ENCODE data around the gene SEC16A.
"Not testable (repeated sequence)": the region's sequence is repeated elsewhere in the genome, so short reads cannot be mapped to it uniquely, and the experiment has no call there.

The SEC16A gene

GRCh38 chr9:136421791-136422190 is 61.0 kb downstream of the SEC16A start:
- TF ChIP-seq POLR2A (IDR thresholded peaks at IDR 0.05; ENCODE audit: low read length) (no peak), GATA1 (IDR thresholded peaks at IDR 0.05; ENCODE audit: low read depth, low read length) (no peak)
- no peak for DNase-seq

DNA sequence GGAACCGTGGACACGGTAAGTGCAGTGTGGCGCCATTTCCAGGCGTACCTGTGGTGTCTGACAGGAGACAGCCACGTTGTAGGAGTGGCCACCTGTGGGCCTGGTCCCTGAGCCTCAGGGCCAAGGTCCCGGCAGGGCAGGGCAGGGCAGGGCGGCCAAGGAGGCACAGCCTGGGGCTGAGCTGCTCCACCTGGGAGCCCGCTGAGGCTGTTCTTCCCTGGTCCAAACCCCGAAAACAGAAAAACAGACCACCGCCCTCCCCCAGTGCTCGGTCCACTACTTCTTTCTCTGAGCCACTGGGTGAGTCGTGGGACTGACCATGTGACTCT is 63.8 kb downstream of the SEC16A start:
- no peak for DNase-seq
- TF ChIP-seq POLR2A (IDR thresholded peaks at IDR 0.05; ENCODE audit: low read length) (no peak), GATA1 (IDR thresholded peaks at IDR 0.05; ENCODE audit: low read depth, low read length) (no peak)

GRCh38 chr9:136418182-136419091 is 64.4 kb downstream of the SEC16A start:
- TF ChIP-seq GATA1 (IDR thresholded peaks at IDR 0.05; ENCODE audit: low read depth, low read length) (no peak), POLR2A (IDR thresholded peaks at IDR 0.05; ENCODE audit: low read length) (no peak)
- no peak for DNase-seq

DNA sequence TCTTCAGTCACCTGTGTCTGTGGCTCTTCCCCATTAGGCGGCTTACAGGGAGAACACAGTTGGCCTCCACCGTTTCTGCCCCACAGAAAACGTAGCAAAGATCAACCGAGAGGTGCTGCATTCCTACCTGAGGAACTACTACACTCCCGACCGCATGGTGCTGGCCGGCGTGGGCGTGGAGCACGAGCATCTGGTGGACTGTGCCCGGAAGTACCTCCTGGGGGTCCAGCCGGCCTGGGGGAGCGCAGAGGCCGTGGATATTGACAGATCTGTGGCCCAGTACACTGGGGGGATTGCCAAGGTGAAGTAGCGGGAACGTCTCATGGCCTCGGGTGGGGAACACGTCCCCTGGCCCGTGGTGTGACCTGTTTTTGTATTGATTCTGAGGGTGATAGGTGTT is 65.9 kb downstream of the SEC16A start:
- TF ChIP-seq POLR2A (IDR thresholded peaks at IDR 0.05; ENCODE audit: low read length) = no peak
- TF ChIP-seq GATA1 (IDR thresholded peaks at IDR 0.05; ENCODE audit: low read depth, low read length) = no peak

GRCh38 chr9:136416427-136416826 is 66.4 kb downstream of the SEC16A start:
- no peak for DNase-seq
- TF ChIP-seq GATA1 (IDR thresholded peaks at IDR 0.05; ENCODE audit: low read depth, low read length) = no peak

More for the DNA sequence above, 65.9 kb downstream of the SEC16A start:
- DNase-seq = no peak

- no peak for TF ChIP-seq POLR2A (IDR thresholded peaks at IDR 0.05; ENCODE audit: low read length)
- TF ChIP-seq GATA1 (IDR thresholded peaks at IDR 0.05; ENCODE audit: low read depth, low read length) = no peak
- DNase-seq = no peak
Measured at GRCh38 chr9:136412962-136413361, 69.9 kb downstream of the SEC16A start.

DNA sequence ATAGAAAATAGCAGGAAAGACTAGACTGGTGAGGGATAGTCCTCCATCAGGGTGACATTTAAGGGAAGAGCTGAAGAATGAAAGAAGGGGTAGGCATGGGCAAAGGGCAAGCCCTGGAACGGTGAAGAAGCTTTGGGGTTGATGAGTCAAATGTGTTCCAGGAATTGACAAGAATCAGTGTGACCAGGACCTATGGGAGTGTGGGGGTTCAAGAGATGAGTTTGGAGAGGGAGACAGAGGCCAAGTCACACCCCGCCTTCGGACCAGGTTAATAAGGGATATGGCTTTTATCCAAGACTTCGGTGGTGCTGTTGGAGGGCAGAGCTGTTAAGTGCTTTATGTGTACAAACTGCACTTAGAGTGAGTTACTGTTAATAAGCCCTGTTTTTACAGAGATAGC is 71.5 kb downstream of the SEC16A start:
- no peak for TF ChIP-seq GATA1 (IDR thresholded peaks at IDR 0.05; ENCODE audit: low read depth, low read length)
- TF ChIP-seq POLR2A (IDR thresholded peaks at IDR 0.05; ENCODE audit: low read length) = no peak
- DNase-seq = peak; percentile 36 to 58

DNA sequence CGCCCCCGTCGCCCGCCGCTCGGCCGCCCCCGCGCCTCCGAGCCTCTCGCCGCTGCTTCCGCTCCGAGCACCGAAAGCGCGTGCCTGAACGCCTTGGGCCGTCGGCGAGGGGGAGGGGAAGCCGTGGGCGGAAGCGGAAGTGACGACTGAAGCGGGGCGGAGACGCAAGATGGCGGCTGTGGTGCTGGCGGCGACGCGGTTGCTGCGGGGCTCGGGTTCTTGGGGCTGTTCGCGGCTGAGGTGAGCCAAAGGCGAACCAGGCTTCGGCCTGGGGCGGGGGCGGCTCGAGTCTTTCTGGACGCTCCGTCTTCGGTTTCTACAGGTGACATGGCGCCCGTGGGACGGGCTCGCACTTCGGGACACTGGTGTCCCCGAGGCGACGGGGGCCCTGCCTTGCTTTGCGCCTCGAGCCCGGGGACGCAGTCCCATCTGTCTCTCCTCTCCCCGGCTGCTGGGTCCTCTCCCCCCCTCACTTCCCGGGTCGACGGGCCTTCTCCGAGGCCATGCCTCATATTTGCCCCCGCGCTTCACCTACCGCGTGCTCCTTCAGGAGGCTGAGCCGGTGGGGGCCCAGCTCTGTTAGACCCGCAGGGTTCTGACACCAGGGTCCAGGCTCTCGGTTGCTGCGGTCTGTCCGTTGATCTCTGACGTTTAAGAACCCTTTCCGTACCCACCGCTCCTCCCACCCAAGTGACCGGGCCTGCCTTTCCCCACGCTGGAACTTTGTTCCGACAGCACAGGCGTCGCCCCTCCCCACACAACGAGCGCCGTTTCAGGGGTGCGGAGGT is 72.1 kb downstream of the SEC16A start, which contains the start of the genes ENTR1 and PMPCA:
Gene ENTR1 (minus strand): TSS at position 115 of the 788 bp plus-strand sequence. CDS start 217 bp downstream, outside the sequence.
Gene PMPCA (plus strand): TSS at position 159 of the 788 bp plus-strand sequence. CDS start 11 bp downstream, at position 170.
- DNase-seq = peak; percentile 93 to 96
- peak; percentile 86 for TF ChIP-seq POLR2A (IDR thresholded peaks at IDR 0.05; ENCODE audit: low read length)
- no peak for TF ChIP-seq GATA1 (IDR thresholded peaks at IDR 0.05; ENCODE audit: low read depth, low read length)

- DNase-seq = peak; percentile 54 to 62
- TF ChIP-seq GATA1 (IDR thresholded peaks at IDR 0.05; ENCODE audit: low read depth, low read length) = no peak
- TF ChIP-seq POLR2A (IDR thresholded peaks at IDR 0.05; ENCODE audit: low read length) = no peak
Measured at GRCh38 chr9:136409557-136410455, 73.0 kb downstream of the SEC16A start.

GRCh38 chr9:136407911-136408310 is 74.9 kb downstream of the SEC16A start:
- no peak for DNase-seq
- TF ChIP-seq POLR2A (IDR thresholded peaks at IDR 0.05; ENCODE audit: low read length) = no peak
- no peak for TF ChIP-seq GATA1 (IDR thresholded peaks at IDR 0.05; ENCODE audit: low read depth, low read length)

DNA sequence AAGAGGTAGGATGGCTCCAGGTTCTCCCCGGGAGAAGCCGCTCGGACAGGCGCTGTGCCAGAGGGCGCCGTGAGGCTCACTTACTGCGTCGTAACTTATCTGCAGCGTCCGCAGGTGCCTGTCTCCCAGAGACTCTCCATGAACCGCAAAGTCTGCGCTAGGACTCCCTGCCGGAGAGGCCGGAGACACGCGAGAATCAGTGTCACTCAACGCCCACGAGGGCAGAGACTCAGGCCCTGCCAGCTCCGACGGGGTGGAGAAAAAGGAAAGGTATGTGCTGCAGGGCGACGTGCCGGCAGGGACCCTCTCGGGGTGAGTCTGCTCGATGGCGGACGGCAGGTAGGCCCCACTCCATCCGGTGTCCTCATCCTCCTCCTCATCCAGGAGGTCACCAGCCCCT is 75.8 kb downstream of the SEC16A start:
- not testable (repeated sequence) for DNase-seq

DNA sequence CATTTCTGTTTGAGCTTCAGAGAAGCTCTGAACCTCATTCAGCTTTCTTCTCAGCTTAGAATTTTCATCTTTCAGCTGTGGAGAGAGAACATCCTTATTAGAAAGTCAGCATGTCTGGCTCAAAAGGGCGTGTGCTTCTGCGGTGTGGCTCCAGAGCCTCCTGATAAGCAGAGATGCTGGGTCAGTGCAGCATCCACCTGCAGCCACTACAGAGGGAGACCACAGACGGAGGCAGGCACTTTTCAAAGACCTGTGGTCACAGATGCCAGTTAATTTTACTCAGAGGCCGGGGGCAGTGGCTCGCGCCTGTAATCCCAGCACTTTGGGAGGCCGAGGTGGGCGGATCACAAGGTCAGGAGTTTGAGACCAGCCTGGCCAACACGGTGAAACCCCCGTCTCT is 76.9 kb downstream of the SEC16A start:
- DNase-seq = not testable (repeated sequence)

- no peak for TF ChIP-seq POLR2A (IDR thresholded peaks at IDR 0.05; ENCODE audit: low read length)
- TF ChIP-seq GATA1 (IDR thresholded peaks at IDR 0.05; ENCODE audit: low read depth, low read length) = no peak
- no peak for DNase-seq
Measured at GRCh38 chr9:136405481-136405880, 77.4 kb downstream of the SEC16A start.

DNA sequence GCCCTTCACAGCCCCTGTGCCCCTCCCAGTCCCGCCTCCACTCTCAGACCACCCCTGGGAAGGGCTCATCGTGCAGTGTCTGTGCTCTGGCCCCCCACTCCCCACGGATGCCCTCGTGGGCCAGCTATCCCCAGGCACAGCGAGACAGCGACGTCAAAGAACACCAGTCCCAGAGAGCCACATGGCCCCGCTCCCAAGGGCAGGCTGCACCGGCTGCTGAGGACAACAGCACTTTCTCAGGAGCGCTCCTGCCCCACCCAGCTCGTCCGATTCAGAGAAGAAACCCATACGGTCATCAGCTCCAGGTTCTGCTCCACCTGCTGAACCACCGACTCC is 78.1 kb downstream of the SEC16A start:
- DNase-seq = no peak
- TF ChIP-seq POLR2A (IDR thresholded peaks at IDR 0.05; ENCODE audit: low read length) = no peak
- TF ChIP-seq GATA1 (IDR thresholded peaks at IDR 0.05; ENCODE audit: low read depth, low read length) = no peak
